Trophoblast cell (in vitro differentiated cells and primary cell): ENCODE measurements around the gene USP33.

ENCODE experiments used
- DNase-seq, 2 donors: peaks; one replicate each; pipeline ENCODE4 v3.0.0-alpha.2; 2016
- H2AFZ ChIP-seq: 2 replicates; pipeline ENCODE4 v1.6.1; 2013; ENCODE audit warnings: low read length, moderate library complexity, mild to moderate bottlenecking; ENCODE audit not compliant: insufficient read depth, poor library complexity
- H2AK5ac ChIP-seq: 2 replicates; pipeline ENCODE4 v1.6.1; 2013; ENCODE audit warnings: mild to moderate bottlenecking, low read length
- H2BK120ac ChIP-seq: 2 replicates; pipeline ENCODE4 v1.6.1; 2013; ENCODE audit warnings: low read length, mild to moderate bottlenecking, moderate library complexity; ENCODE audit not compliant: insufficient read depth, poor library complexity
- H2BK12ac ChIP-seq: 2 replicates; pipeline ENCODE4 v1.6.1; 2013; ENCODE audit warnings: mild to moderate bottlenecking, low read length, moderate library complexity
- H2BK5ac ChIP-seq: 2 replicates; pipeline ENCODE4 v1.6.1; 2013; ENCODE audit warnings: low read length, low read depth, moderate library complexity, mild to moderate bottlenecking; ENCODE audit not compliant: poor library complexity
- H3K14ac ChIP-seq: 2 replicates; pipeline ENCODE4 v1.6.1; 2013; ENCODE audit warnings: mild to moderate bottlenecking, low read length
- H3K18ac ChIP-seq: 2 replicates; pipeline ENCODE4 v1.6.1; 2013; ENCODE audit warnings: mild to moderate bottlenecking, low read length
- H3K23ac ChIP-seq: 2 replicates; pipeline ENCODE4 v1.6.1; 2013; ENCODE audit warnings: low read length
- H3K27ac ChIP-seq: 2 replicates; pipeline ENCODE4 v1.5.1; 2013; ENCODE audit warnings: low read depth, mild to moderate bottlenecking, inconsistent platforms, low read length, moderate library complexity
- H3K27me3 ChIP-seq: 2 replicates; pipeline ENCODE4 v1.6.1; 2013; ENCODE audit warnings: inconsistent platforms, mild to moderate bottlenecking, low read length, moderate library complexity; ENCODE audit not compliant: insufficient read depth
- H3K36me3 ChIP-seq, 2 experiments: 1 replicate in 1 of 2; 2 replicates in 1 of 2; pipeline ENCODE4 v1.6.1; 2013; ENCODE audit warnings: low read length in 2 of 2, mild to moderate bottlenecking in 2 of 2, moderate library complexity in 1 of 2; ENCODE audit not compliant: insufficient read depth in 2 of 2, control insufficient read depth in 1 of 2
- H3K4ac ChIP-seq: 2 replicates; pipeline ENCODE4 v1.6.1; 2013; ENCODE audit warnings: low read depth, mild to moderate bottlenecking, low read length, moderate library complexity
- H3K4me1 ChIP-seq, 2 experiments: 1 replicate in 1 of 2; 2 replicates in 1 of 2; pipeline ENCODE4 v1.6.1; 2013; ENCODE audit warnings: low read length in 2 of 2, mild to moderate bottlenecking in 2 of 2, moderate library complexity in 1 of 2; ENCODE audit not compliant: insufficient read depth in 2 of 2, control insufficient read depth in 1 of 2
- H3K4me2 ChIP-seq: 2 replicates; pipeline ENCODE4 v1.6.1; 2013; ENCODE audit warnings: inconsistent platforms, mild to moderate bottlenecking, low read length, moderate library complexity
- H3K4me3 ChIP-seq: 2 replicates; pipeline ENCODE4 v1.5.1; 2013; ENCODE audit warnings: mild to moderate bottlenecking, low read depth, low read length, inconsistent platforms
- H3K79me1 ChIP-seq: one replicate; pipeline ENCODE4 v1.6.1; 2013; ENCODE audit warnings: low read length
- H3K79me2 ChIP-seq: 2 replicates; pipeline ENCODE4 v1.6.1; 2013; ENCODE audit warnings: low read length, mild to moderate bottlenecking; ENCODE audit not compliant: control insufficient read depth, insufficient read depth, poor library complexity
- H3K9ac ChIP-seq: 2 replicates; pipeline ENCODE4 v1.6.1; 2013; ENCODE audit warnings: mild to moderate bottlenecking, low read length
- H3K9me3 ChIP-seq: 2 replicates; pipeline ENCODE4 v1.6.1; 2013; ENCODE audit warnings: low read depth, mild to moderate bottlenecking, control low read depth, inconsistent platforms, low read length; ENCODE audit not compliant: insufficient read depth
- H4K12ac ChIP-seq: 2 replicates; pipeline ENCODE4 v1.6.1; 2013; ENCODE audit warnings: low read depth, mild to moderate bottlenecking, low read length, moderate library complexity
- H4K8ac ChIP-seq: 2 replicates; pipeline ENCODE4 v1.6.1; 2013; ENCODE audit warnings: low read depth, mild to moderate bottlenecking, low read length, moderate library complexity
- H4K91ac ChIP-seq: one replicate; pipeline ENCODE4 v1.6.1; 2013; ENCODE audit warnings: low read depth, mild to moderate bottlenecking, low read length, moderate library complexity
- WGBS: extraction: QIAGEN DNeasy Blood & Tissue Kit; methylation state at CpG from one replicate; pipeline ENCODE4 v1.1.7; 2013; ENCODE audit warnings: missing lambda C conversion rate; ENCODE audit not compliant: insufficient read length, insufficient coverage; ENCODE audit errors: extremely low coverage; 5-methylcytosine and 5-hydroxymethylcytosine counted together

The USP33 gene

GRCh38 chr1:77686796-77687518 is 72.7 kb downstream of the USP33 start:
- H4K12ac ChIP-seq, result peak overlapping the region; percentile 89
- H3K23ac ChIP-seq, result no peak overlapping the region
- no peak overlapping the region for H2BK12ac ChIP-seq
- H3K27ac ChIP-seq, result no peak overlapping the region
- peak overlapping the region; percentile 32 for H3K4me2 ChIP-seq
- H3K79me2 ChIP-seq, result peaks cover 8% of the 10 kb centered on the region
- H3K79me1 ChIP-seq, result peaks cover 17% of the 10 kb centered on the region
- no peak overlapping the region for H2AK5ac ChIP-seq
- WGBS, result no CpG with 5 or more reads among the region's 33 CpGs
- DNase-seq, result no peak
- no peak overlapping the region for H3K4me3 ChIP-seq
- no peaks in the 10 kb centered on the region for H3K9me3 ChIP-seq
- H2AFZ ChIP-seq, result peak overlapping the region; percentile 44
- H2BK5ac ChIP-seq, result no peak overlapping the region
- peak overlapping the region; percentile 59 for H4K91ac ChIP-seq
- H4K8ac ChIP-seq, result peak overlapping the region; percentile 88
- H3K4me1 ChIP-seq, result no peaks in the 10 kb centered on the region
- no peak overlapping the region for H2BK120ac ChIP-seq
- no peaks in the 10 kb centered on the region for H3K36me3 ChIP-seq
- no peak overlapping the region for H3K9ac ChIP-seq
- H3K18ac ChIP-seq, result no peak overlapping the region
- H3K4ac ChIP-seq, result peak overlapping the region; percentile 19
- H3K27me3 ChIP-seq, result no peaks in the 10 kb centered on the region
- peak overlapping the region; percentile 55 for H3K14ac ChIP-seq

GRCh38 chr1:77683160-77684148 is 76.2 kb downstream of the USP33 start:
- no CpG with 5 or more reads among the region's 72 CpGs for WGBS
- Histone ChIP-seq H2BK5ac (peak overlapping the region; percentile 95), H3K36me3 (no peaks in the 10 kb centered on the region), H3K23ac (no peak overlapping the region), H2BK120ac (peak overlapping the region; percentile 90), H3K18ac (peak overlapping the region; percentile 95), H2AK5ac (peak overlapping the region; percentile 76), H4K91ac (peak overlapping the region; percentile 98), H3K27me3 (no peaks in the 10 kb centered on the region), H3K9me3 (no peaks in the 10 kb centered on the region), H4K8ac (peak overlapping the region; percentile 99), H3K79me1 (peaks cover 17% of the 10 kb centered on the region), H3K14ac (peak overlapping the region; percentile 99), H3K4me3 (peak overlapping the region; percentile 99), H2AFZ (peak overlapping the region; percentile 97), H3K4me2 (peak overlapping the region; percentile 70), H4K12ac (peak overlapping the region; percentile 98), H3K79me2 (peaks cover 14% of the 10 kb centered on the region), H3K4ac (peak overlapping the region; percentile 95), H3K4me1 (no peaks in the 10 kb centered on the region), H2BK12ac (peak overlapping the region; percentile 1), H3K9ac (peak overlapping the region; percentile 98), H3K27ac (peak overlapping the region; percentile 100)
- peak; percentile 95 to 96 for DNase-seq

- no peaks in the 10 kb centered on the region for H3K4me1 ChIP-seq
- peak within 1 kb of the TSS; percentile 90 for H2BK120ac ChIP-seq
- H3K79me2 ChIP-seq, result peaks cover 14% of the 10 kb centered on the region
- H4K8ac ChIP-seq, result peak within 1 kb of the TSS; percentile 99
- H3K79me1 ChIP-seq, result peaks cover 17% of the 10 kb centered on the region
- H3K36me3 ChIP-seq, result no peaks in the 10 kb centered on the region
- peak within 1 kb of the TSS; percentile 76 for H2AK5ac ChIP-seq
- H3K14ac ChIP-seq, result peak within 1 kb of the TSS; percentile 99
- H3K18ac ChIP-seq, result peak within 1 kb of the TSS; percentile 95
- DNase-seq, result peak; percentile 91 to 99
- H3K27me3 ChIP-seq, result no peaks in the 10 kb centered on the region
- peak within 1 kb of the TSS; percentile 98 for H4K91ac ChIP-seq
- H2AFZ ChIP-seq, result peak within 1 kb of the TSS; percentile 97
- H4K12ac ChIP-seq, result peak within 1 kb of the TSS; percentile 98
- H3K4ac ChIP-seq, result peak within 1 kb of the TSS; percentile 95
- peak within 1 kb of the TSS; percentile 98 for H3K9ac ChIP-seq
- no CpG with 5 or more reads among the region's 56 CpGs for WGBS
- H3K27ac ChIP-seq, result peak within 1 kb of the TSS; percentile 100
- peak within 1 kb of the TSS; percentile 1 for H2BK12ac ChIP-seq
- peak within 1 kb of the TSS; percentile 95 for H2BK5ac ChIP-seq
- peak within 1 kb of the TSS; percentile 99 for H3K4me3 ChIP-seq
- no peaks in the 10 kb centered on the region for H3K9me3 ChIP-seq
- H3K23ac ChIP-seq, result no peak within 1 kb of the TSS
- H3K4me2 ChIP-seq, result peak within 1 kb of the TSS; percentile 94
Observed at GRCh38 chr1:77682460-77683159, 77.0 kb downstream of the USP33 start, which contains the start of gene ZZZ3. Gene ZZZ3 (minus strand): TSS chr1:77682658. CDS start chr1:77633354, 49,304 bp downstream.

- Histone ChIP-seq H3K79me1 (peaks cover 12% of the 10 kb centered on the region), H3K9me3 (no peaks in the 10 kb centered on the region), H3K4me2 (no peak overlapping the region), H3K36me3 (peaks cover 2 to 7% of the 10 kb centered on the region in 2 experiments), H4K91ac (no peak overlapping the region), H2AK5ac (no peak overlapping the region), H2AFZ (no peak overlapping the region), H3K23ac (peak overlapping the region; percentile 95), H4K12ac (no peak overlapping the region), H2BK12ac (no peak overlapping the region), H3K4me1 (no peaks in the 10 kb centered on the region), H3K18ac (no peak overlapping the region), H4K8ac (no peak overlapping the region), H3K14ac (no peak overlapping the region), H2BK120ac (no peak overlapping the region), H2BK5ac (no peak overlapping the region), H3K27ac (no peak overlapping the region), H3K4ac (peak overlapping the region; percentile 95), H3K79me2 (peaks cover 14% of the 10 kb centered on the region), H3K27me3 (no peaks in the 10 kb centered on the region), H3K9ac (no peak overlapping the region), H3K4me3 (no peak overlapping the region)
- DNase-seq, result no peak
- no CpG with 5 or more reads among the region's 2 CpGs for WGBS
Observed at GRCh38 chr1:77680173-77680572, 79.5 kb downstream of the USP33 start.
